Testis (tissue), 2 donors: ENCODE measurements around the gene AFAP1.

ENCODE experiments used
- POLR2A ChIP-seq: fragments of 450-650 bp; IDR thresholded peaks from one replicate; pipeline ENCODE4 v1.6.1; 2017; ENCODE audit warnings: antibody characterized with exemption, mild to moderate bottlenecking, moderate library complexity
- TF ChIP-seq, protein P1 (sequence below), 3 experiments: fragments of 450-650 bp in 2 of 3; fragments of 200-600 bp in 1 of 3; sonication (generic) in 1 of 3; IDR thresholded peaks; one replicate each; pipeline ENCODE4 v1.5.1; 2016 to 2019; ENCODE audit warnings: antibody characterized with exemption in 3 of 3, mild to moderate bottlenecking in 2 of 3, moderate library complexity in 1 of 3

DNA sequence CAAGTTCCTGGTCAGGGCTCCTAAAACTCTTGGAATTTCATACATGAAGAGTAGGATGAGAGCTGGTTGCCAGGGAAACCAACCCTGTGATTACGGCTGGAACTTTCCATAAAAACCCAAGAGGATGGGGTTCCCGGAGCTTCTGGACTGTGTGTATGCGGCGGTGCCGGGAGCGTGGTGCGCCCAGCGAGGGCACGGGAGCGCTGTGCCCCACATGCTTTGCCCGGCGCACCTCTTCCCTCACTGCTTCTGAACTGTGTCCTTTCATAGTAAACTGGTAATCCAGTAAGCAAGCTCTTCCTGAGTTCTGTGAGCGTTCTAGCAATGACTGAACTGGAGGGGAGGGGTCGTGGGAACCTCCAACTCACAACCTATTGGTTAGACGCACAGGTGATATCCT, 152.6 kb downstream of the AFAP1 start:
- TF ChIP-seq, protein P1, sequence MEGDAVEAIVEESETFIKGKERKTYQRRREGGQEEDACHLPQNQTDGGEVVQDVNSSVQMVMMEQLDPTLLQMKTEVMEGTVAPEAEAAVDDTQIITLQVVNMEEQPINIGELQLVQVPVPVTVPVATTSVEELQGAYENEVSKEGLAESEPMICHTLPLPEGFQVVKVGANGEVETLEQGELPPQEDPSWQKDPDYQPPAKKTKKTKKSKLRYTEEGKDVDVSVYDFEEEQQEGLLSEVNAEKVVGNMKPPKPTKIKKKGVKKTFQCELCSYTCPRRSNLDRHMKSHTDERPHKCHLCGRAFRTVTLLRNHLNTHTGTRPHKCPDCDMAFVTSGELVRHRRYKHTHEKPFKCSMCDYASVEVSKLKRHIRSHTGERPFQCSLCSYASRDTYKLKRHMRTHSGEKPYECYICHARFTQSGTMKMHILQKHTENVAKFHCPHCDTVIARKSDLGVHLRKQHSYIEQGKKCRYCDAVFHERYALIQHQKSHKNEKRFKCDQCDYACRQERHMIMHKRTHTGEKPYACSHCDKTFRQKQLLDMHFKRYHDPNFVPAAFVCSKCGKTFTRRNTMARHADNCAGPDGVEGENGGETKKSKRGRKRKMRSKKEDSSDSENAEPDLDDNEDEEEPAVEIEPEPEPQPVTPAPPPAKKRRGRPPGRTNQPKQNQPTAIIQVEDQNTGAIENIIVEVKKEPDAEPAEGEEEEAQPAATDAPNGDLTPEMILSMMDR (IDR thresholded peaks at IDR 0.05), result no peak
- no peak for TF ChIP-seq POLR2A
